Measurements from ENCODE around the gene IRF1. TPM values are rescaled to one million over a fixed set of nuclear protein-coding genes. Genes with fewer than 3 reads are reported as not detected.

Gene IRF1
- total RNA-seq, 1 experiment from 2014 or later: 48.9 TPM

DNA sequence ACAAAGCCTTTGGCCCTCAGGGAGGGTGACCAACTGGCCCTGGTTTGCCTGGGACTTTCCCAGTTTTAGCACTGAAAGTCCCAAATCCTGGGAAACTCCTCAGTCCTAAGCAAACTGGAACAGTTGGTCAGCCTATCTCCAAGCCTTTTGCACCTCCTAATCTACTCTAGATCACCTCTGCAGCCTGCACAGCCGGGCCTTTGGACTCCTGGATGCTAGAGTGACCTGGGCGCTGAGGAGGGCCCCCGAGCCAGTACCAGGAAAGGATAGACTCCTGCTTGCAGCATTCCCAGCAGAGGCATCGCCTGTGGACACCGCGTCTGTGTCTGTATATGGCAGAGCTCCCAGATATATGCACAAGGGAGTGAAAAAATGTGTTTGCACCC is 15.1 kb downstream of the IRF1 start:
- BruUV-seq (replicated peaks): no TSS peak
- no peaks in the 10 kb centered on the region for H3K27me3 ChIP-seq (ENCODE audit: control insufficient read depth, insufficient read depth, low read length)
- ATAC-seq: peak; percentile 30
- no peak overlapping the region for H3K4me3 ChIP-seq (ENCODE audit: low read depth in 2 of 2, low read length in 2 of 2)
- H3K9me3 ChIP-seq (ENCODE audit: control insufficient read depth, insufficient read depth, low read depth, low read length): no peaks in the 10 kb centered on the region
- ChIA-PET CTCF (no interaction called here), POLR2A (interaction anchor here (1.2 kb wide), 1 partner anchor 13 kb away, joined by 3 read pairs; no protein-coding TSS in a partner anchor)
- DNase-seq (ENCODE audit: low read depth, low spot score): no peak
- peaks cover 11% of the 10 kb centered on the region for H3K4me1 ChIP-seq (ENCODE audit: control insufficient read depth, insufficient read depth, low read length)
- 0 out of 2 replicates have a peak overlapping the region, but pooled peaks have one; percentile 20 for H3K27ac ChIP-seq (ENCODE audit: low read length)
- intact Hi-C loops (cut with micrococcal nuclease; ENCODE audit: unreplicated experiment) (no loop called here), in situ Hi-C loops (cut with HindIII; ENCODE audit: low pct_unique_long_range_greater_than_20kb, low sequenced_read_pairs) (loop anchor here (25.0 kb wide), 1 partner anchor 88 kb away; no protein-coding TSS in a partner anchor)
- no peak for TF ChIP-seq TCF7L2 (IDR thresholded peaks at IDR 0.05; ENCODE audit: low read depth, low read length)
- no peak for TF ChIP-seq POLR2AphosphoS5 (IDR thresholded peaks at IDR 0.05; ENCODE audit: low read depth, low read length)
- no peak for TF ChIP-seq SIN3A (IDR thresholded peaks at IDR 0.05; ENCODE audit: borderline replicate concordance, insufficient read depth, low read depth, low read length)
- TF ChIP-seq, protein P1, sequence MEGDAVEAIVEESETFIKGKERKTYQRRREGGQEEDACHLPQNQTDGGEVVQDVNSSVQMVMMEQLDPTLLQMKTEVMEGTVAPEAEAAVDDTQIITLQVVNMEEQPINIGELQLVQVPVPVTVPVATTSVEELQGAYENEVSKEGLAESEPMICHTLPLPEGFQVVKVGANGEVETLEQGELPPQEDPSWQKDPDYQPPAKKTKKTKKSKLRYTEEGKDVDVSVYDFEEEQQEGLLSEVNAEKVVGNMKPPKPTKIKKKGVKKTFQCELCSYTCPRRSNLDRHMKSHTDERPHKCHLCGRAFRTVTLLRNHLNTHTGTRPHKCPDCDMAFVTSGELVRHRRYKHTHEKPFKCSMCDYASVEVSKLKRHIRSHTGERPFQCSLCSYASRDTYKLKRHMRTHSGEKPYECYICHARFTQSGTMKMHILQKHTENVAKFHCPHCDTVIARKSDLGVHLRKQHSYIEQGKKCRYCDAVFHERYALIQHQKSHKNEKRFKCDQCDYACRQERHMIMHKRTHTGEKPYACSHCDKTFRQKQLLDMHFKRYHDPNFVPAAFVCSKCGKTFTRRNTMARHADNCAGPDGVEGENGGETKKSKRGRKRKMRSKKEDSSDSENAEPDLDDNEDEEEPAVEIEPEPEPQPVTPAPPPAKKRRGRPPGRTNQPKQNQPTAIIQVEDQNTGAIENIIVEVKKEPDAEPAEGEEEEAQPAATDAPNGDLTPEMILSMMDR (IDR thresholded peaks at IDR 0.05): no peak
- TF ChIP-seq, protein P2, sequence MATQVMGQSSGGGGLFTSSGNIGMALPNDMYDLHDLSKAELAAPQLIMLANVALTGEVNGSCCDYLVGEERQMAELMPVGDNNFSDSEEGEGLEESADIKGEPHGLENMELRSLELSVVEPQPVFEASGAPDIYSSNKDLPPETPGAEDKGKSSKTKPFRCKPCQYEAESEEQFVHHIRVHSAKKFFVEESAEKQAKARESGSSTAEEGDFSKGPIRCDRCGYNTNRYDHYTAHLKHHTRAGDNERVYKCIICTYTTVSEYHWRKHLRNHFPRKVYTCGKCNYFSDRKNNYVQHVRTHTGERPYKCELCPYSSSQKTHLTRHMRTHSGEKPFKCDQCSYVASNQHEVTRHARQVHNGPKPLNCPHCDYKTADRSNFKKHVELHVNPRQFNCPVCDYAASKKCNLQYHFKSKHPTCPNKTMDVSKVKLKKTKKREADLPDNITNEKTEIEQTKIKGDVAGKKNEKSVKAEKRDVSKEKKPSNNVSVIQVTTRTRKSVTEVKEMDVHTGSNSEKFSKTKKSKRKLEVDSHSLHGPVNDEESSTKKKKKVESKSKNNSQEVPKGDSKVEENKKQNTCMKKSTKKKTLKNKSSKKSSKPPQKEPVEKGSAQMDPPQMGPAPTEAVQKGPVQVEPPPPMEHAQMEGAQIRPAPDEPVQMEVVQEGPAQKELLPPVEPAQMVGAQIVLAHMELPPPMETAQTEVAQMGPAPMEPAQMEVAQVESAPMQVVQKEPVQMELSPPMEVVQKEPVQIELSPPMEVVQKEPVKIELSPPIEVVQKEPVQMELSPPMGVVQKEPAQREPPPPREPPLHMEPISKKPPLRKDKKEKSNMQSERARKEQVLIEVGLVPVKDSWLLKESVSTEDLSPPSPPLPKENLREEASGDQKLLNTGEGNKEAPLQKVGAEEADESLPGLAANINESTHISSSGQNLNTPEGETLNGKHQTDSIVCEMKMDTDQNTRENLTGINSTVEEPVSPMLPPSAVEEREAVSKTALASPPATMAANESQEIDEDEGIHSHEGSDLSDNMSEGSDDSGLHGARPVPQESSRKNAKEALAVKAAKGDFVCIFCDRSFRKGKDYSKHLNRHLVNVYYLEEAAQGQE (IDR thresholded peaks at IDR 0.05; ENCODE audit: insufficient read depth in 1 of 2, low read depth in 2 of 2, low read length in 1 of 2): no peak
- H3K36me3 ChIP-seq (ENCODE audit: control insufficient read depth, insufficient read depth, low read length): no peaks in the 10 kb centered on the region

DNA sequence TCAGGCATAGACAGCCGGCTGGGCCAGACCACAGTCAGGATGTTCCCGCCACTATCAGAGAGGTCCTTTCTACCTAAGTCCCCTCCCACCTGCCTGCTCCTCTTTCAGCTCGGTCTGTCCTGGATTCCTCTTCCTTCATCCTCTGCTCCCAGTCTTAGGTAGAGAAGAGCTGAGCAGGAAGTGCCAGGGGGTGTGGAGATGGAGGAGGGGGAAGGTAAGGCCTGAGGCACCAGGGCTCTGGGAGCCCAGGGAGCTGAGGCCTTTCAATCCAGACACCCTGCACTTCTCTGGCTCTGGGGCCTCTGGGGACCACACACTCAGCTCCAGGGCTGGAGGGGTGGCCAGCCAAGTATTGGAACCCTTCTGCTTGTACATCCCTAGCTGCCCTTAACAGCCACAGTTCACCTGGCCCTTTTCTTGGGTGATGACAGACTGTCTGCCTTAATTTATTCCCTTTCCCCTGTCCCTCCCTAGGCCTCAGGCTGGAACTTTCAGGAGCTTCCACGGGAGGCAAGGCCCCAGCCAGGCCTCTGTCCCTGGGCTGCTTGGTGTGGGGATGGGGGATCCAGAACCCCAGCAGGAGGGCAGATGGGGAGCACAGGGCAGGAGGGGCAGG is 15.6 kb downstream of the IRF1 start:
- H3K4me1 ChIP-seq (ENCODE audit: control insufficient read depth, insufficient read depth, low read length): peaks cover 15% of the 10 kb centered on the region
- ChIA-PET CTCF (interaction anchor here (0.6 kb wide), 1 partner anchor 345 kb away, joined by 3 read pairs; no protein-coding TSS in a partner anchor), POLR2A (interaction anchor here (1.2 kb wide), 1 partner anchor 14 kb away, joined by 3 read pairs; no protein-coding TSS in a partner anchor)
- DNase-seq (ENCODE audit: low read depth, low spot score): no peak
- H3K9me3 ChIP-seq (ENCODE audit: control insufficient read depth, insufficient read depth, low read depth, low read length): no peaks in the 10 kb centered on the region
- in situ Hi-C loops (cut with HindIII; ENCODE audit: low pct_unique_long_range_greater_than_20kb, low sequenced_read_pairs) (loop anchor here (25.0 kb wide), 1 partner anchor 88 kb away; no protein-coding TSS in a partner anchor), intact Hi-C loops (cut with micrococcal nuclease; ENCODE audit: unreplicated experiment) (no loop called here)
- 0 out of 2 replicates have a peak overlapping the region, but pooled peaks have one; percentile 20 for H3K27ac ChIP-seq (ENCODE audit: low read length)
- peak; percentile 28; the same call in 1 of the 2 replicates for ATAC-seq
- no peaks in the 10 kb centered on the region for H3K36me3 ChIP-seq (ENCODE audit: control insufficient read depth, insufficient read depth, low read length)
- no peaks in the 10 kb centered on the region for H3K27me3 ChIP-seq (ENCODE audit: control insufficient read depth, insufficient read depth, low read length)
- no TSS peak for BruUV-seq (replicated peaks)
- H3K4me3 ChIP-seq (ENCODE audit: low read depth in 2 of 2, low read length in 2 of 2): no peak overlapping the region
- TF ChIP-seq SIN3A (IDR thresholded peaks at IDR 0.05; ENCODE audit: borderline replicate concordance, insufficient read depth, low read depth, low read length) (no peak), TCF7L2 (IDR thresholded peaks at IDR 0.05; ENCODE audit: low read depth, low read length) (no peak), POLR2AphosphoS5 (IDR thresholded peaks at IDR 0.05; ENCODE audit: low read depth, low read length) (no peak)
- TF ChIP-seq, protein P2 (IDR thresholded peaks at IDR 0.05; ENCODE audit: insufficient read depth in 1 of 2, low read depth in 2 of 2, low read length in 1 of 2): no peak
- TF ChIP-seq, protein P1 (IDR thresholded peaks at IDR 0.05): no peak
